ENCODE measurements around the gene EVX2.

The EVX2 gene

DNA sequence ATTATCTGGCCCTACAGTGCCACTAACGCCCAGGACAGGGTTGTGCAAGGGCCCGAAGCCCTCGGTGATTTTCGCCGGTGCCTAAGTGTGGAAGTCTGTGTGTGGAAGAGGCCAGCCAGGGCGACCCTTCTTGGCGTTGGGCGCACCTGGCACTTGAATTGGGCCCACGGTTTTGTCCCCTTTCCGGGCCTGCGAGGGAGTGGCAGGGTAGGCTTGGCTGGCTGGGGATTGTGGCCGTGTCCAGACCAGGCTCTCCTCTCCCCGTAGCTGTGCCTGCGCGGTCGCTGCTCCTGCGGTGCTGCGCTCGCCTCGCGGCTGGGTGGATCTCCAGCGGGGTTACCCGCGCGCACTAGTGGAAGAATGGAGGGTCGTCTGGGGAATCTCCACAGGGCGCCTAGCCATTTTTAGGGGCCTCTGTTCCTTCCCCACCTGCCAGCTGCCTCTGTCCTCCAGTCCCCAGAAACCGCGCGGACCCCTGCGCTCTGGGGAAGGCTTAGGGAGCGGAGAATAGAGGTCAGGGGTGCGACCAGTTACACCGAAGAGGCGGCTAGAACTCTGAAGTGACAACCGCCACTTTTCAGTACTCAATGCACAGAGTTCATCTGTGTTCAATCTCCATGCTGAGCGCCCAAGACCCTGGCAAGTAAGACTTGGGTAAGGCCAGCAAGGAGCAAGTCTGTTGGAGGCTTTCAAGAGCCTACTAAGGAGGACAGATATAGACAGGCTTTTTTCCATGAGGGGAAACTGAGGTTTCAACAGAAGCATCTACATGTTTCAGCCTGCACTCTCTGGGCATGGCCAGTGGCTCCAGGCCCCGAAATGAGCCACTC is 16.0 kb downstream of the EVX2 start:
- no peaks in the 10 kb centered on the region for H3K36me3 ChIP-seq (ENCODE audit: insufficient read depth, low read length)
- H3K79me2 ChIP-seq (ENCODE audit: control insufficient read depth, insufficient read depth, low read length, unreplicated experiment) = no peaks in the 10 kb centered on the region
- H3K4me1 ChIP-seq (ENCODE audit: control insufficient read depth, insufficient read depth, low read length, unreplicated experiment) = peaks cover 4% of the 10 kb centered on the region
- no peak overlapping the region for H3K27ac ChIP-seq (ENCODE audit: low read depth, low read length)
- H3K4me3 ChIP-seq (ENCODE audit: low read depth, low read length) = peak overlapping the region; percentile 72
- peak overlapping the region; percentile 55 for H2AFZ ChIP-seq (ENCODE audit: low read length, unreplicated experiment)
- H3K27me3 ChIP-seq (ENCODE audit: insufficient read depth, low read length) = peaks cover 97% of the 10 kb centered on the region

DNA sequence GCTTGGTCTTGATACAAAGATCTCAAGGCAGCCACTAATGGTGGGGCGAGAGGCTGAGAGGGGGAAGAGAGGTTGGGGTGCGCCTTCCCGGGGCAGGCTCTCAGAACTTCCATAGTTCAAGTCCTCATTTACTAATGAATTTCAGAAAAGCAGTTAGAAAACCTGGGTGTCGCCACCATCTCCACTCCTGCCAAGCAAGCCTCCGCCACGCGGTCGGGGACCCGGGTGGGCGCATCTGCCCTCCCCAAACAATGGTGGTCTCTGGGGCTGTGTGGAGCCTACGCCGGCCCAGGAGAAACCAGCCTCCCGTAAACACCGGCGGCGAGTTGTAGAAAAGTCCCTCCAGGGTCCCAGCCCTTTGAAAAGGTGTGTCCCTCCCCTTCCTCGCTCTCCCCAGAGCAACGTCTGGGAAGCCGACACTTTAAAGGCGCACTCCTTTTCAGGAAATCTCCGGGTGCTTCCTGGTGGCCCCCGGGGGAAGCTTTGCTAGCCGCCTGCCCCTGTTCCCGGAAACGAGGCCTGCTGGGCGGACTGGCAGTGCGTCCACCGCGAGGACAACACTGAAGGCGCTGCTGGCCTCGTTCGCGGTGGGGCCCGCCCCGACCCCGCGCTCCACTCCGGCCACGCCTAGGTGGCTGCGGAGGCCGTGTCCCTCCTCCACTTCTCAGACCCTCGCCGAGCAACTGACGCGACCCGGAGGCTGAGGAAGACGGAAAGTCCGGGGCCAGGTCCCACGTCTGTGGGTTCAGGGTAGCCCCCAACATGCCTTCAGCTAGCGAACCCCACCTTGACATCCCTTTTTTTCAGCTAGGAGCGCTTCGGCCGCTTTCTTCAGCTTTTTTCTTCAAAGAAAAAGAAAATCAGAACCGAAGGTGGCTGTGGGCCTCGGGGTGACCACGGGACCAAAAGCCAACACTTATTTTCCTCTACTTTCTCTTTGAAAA is 16.8 kb downstream of the EVX2 start:
- Histone ChIP-seq H3K79me2 (ENCODE audit: control insufficient read depth, insufficient read depth, low read length, unreplicated experiment) (no peaks in the 10 kb centered on the region), H3K4me3 (ENCODE audit: low read depth, low read length) (peak overlapping the region; percentile 72), H3K27ac (ENCODE audit: low read depth, low read length) (no peak overlapping the region), H2AFZ (ENCODE audit: low read length, unreplicated experiment) (peak overlapping the region; percentile 55), H3K27me3 (ENCODE audit: insufficient read depth, low read length) (peaks cover 97% of the 10 kb centered on the region), H3K4me1 (ENCODE audit: control insufficient read depth, insufficient read depth, low read length, unreplicated experiment) (peaks cover 4% of the 10 kb centered on the region), H3K36me3 (ENCODE audit: insufficient read depth, low read length) (no peaks in the 10 kb centered on the region)

- Histone ChIP-seq H3K4me3 (ENCODE audit: low read depth, low read length) (no peak overlapping the region), H3K27ac (ENCODE audit: low read depth, low read length) (no peak overlapping the region), H2AFZ (ENCODE audit: low read length, unreplicated experiment) (no peak overlapping the region), H3K4me1 (ENCODE audit: control insufficient read depth, insufficient read depth, low read length, unreplicated experiment) (peaks cover 4% of the 10 kb centered on the region), H3K79me2 (ENCODE audit: control insufficient read depth, insufficient read depth, low read length, unreplicated experiment) (no peaks in the 10 kb centered on the region), H3K27me3 (ENCODE audit: insufficient read depth, low read length) (peaks cover 93% of the 10 kb centered on the region), H3K36me3 (ENCODE audit: insufficient read depth, low read length) (no peaks in the 10 kb centered on the region)
These were observed 19.8 kb downstream of the EVX2 start for GRCh38 chr2:176063958-176064357.

DNA sequence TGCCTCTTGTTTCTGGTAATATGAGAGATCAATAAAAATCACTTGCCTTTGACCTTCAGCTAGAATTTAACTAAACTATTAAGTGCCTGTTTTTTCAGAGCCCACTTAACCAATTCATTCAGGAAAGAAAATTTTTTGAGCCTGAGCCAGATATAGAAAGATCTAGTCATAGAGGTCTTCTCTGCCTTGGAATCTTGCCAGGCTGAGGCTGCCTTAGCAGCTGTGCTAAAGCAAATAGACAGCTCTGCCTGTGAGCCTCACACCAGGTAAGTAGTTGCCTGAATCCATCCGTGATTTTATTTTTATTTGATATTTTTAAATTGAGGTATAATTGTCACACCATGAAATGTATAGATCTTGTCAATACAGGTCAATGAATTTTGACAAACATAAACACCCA is 27.4 kb downstream of the EVX2 start:
- H3K27ac ChIP-seq (ENCODE audit: low read depth, low read length) = no peak overlapping the region
- no peak overlapping the region for H2AFZ ChIP-seq (ENCODE audit: low read length, unreplicated experiment)
- peaks cover 74% of the 10 kb centered on the region for H3K27me3 ChIP-seq (ENCODE audit: insufficient read depth, low read length)
- no peaks in the 10 kb centered on the region for H3K36me3 ChIP-seq (ENCODE audit: insufficient read depth, low read length)
- H3K4me1 ChIP-seq (ENCODE audit: control insufficient read depth, insufficient read depth, low read length, unreplicated experiment) = no peaks in the 10 kb centered on the region
- no peaks in the 10 kb centered on the region for H3K79me2 ChIP-seq (ENCODE audit: control insufficient read depth, insufficient read depth, low read length, unreplicated experiment)
- H3K4me3 ChIP-seq (ENCODE audit: low read depth, low read length) = no peak overlapping the region

DNA sequence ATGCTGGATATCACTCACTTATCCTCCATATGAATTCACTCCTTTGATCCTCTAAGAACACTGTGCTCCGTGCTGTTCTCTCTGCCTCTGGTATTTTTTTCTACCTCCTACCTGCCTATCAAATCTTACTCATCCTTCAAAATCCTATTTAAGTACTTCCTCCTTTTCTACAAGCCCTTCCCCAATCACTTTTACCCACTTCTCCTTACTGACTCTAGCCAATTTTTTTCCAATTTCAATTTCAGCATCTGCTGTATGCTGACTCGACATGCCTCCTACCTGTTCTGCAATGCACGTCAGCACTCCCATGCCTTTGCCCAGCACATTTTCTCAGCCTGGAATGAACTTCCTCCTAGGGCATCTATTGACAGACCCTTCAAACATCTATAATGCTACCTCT is 44.4 kb downstream of the EVX2 start:
- Histone ChIP-seq H3K4me1 (ENCODE audit: control insufficient read depth, insufficient read depth, low read length, unreplicated experiment) (no peaks in the 10 kb centered on the region), H3K36me3 (ENCODE audit: insufficient read depth, low read length) (no peaks in the 10 kb centered on the region), H2AFZ (ENCODE audit: low read length, unreplicated experiment) (no peak overlapping the region), H3K4me3 (ENCODE audit: low read depth, low read length) (no peak overlapping the region), H3K79me2 (ENCODE audit: control insufficient read depth, insufficient read depth, low read length, unreplicated experiment) (no peaks in the 10 kb centered on the region), H3K27me3 (ENCODE audit: insufficient read depth, low read length) (peaks cover 45% of the 10 kb centered on the region), H3K27ac (ENCODE audit: low read depth, low read length) (no peak overlapping the region)

- Histone ChIP-seq H3K36me3 (ENCODE audit: insufficient read depth, low read length) (no peaks in the 10 kb centered on the region), H3K27me3 (ENCODE audit: insufficient read depth, low read length) (peaks cover 45% of the 10 kb centered on the region), H3K27ac (ENCODE audit: low read depth, low read length) (no peak overlapping the region), H3K4me3 (ENCODE audit: low read depth, low read length) (no peak overlapping the region), H3K79me2 (ENCODE audit: control insufficient read depth, insufficient read depth, low read length, unreplicated experiment) (no peaks in the 10 kb centered on the region), H3K4me1 (ENCODE audit: control insufficient read depth, insufficient read depth, low read length, unreplicated experiment) (no peaks in the 10 kb centered on the region), H2AFZ (ENCODE audit: low read length, unreplicated experiment) (no peak overlapping the region)
These were observed 45.1 kb downstream of the EVX2 start for GRCh38 chr2:176038694-176039093.

DNA sequence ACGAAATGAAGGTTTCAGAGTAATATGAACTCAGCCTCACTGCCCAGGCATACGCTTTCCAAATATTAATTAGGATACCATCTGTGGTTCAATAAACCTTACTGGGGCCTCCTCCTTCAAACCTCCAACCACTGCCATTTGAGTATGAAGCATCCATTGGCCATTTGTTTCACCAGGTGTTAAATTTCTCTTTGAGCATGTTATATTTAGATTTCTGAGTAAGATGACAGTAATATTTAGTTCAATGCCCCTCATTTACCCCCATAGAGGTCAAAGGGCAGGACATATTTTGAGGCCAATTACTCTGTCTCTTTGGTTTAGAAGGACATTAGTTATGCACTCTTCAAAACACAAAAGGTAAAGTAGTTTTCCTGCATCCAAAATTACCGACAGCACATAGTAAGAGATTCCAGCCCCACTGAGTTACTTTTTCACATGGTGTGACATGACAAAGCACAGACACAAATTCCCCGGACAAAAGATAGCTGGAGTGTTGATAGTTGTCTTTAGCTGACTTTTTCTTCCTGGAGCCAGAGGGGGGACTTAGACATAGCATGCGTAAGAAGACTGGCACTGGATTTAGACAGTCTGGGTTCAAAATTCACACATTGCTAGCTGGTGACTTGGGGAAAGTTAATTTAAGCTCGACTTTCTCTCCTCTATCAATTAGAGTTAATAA is 48.6 kb downstream of the EVX2 start:
- peaks cover 33% of the 10 kb centered on the region for H3K27me3 ChIP-seq (ENCODE audit: insufficient read depth, low read length)
- H3K79me2 ChIP-seq (ENCODE audit: control insufficient read depth, insufficient read depth, low read length, unreplicated experiment) = no peaks in the 10 kb centered on the region
- no peak overlapping the region for H3K4me3 ChIP-seq (ENCODE audit: low read depth, low read length)
- H3K27ac ChIP-seq (ENCODE audit: low read depth, low read length) = no peak overlapping the region
- H3K36me3 ChIP-seq (ENCODE audit: insufficient read depth, low read length) = no peaks in the 10 kb centered on the region
- H3K4me1 ChIP-seq (ENCODE audit: control insufficient read depth, insufficient read depth, low read length, unreplicated experiment) = no peaks in the 10 kb centered on the region
- no peak overlapping the region for H2AFZ ChIP-seq (ENCODE audit: low read length, unreplicated experiment)

- no peak overlapping the region for H3K4me3 ChIP-seq (ENCODE audit: low read depth, low read length)
- H3K27me3 ChIP-seq (ENCODE audit: insufficient read depth, low read length) = peaks cover 45% of the 10 kb centered on the region
- no peak overlapping the region for H2AFZ ChIP-seq (ENCODE audit: low read length, unreplicated experiment)
- H3K79me2 ChIP-seq (ENCODE audit: control insufficient read depth, insufficient read depth, low read length, unreplicated experiment) = no peaks in the 10 kb centered on the region
- H3K27ac ChIP-seq (ENCODE audit: low read depth, low read length) = no peak overlapping the region
- no peaks in the 10 kb centered on the region for H3K36me3 ChIP-seq (ENCODE audit: insufficient read depth, low read length)
- H3K4me1 ChIP-seq (ENCODE audit: control insufficient read depth, insufficient read depth, low read length, unreplicated experiment) = no peaks in the 10 kb centered on the region
These were observed 56.0 kb downstream of the EVX2 start for GRCh38 chr2:176027806-176028205.
